Measurements from ENCODE around the gene CDH15.

CDH15 gene

GRCh38 chr16:89135971-89136765 lies 35.4 kb upstream of the CDH15 start:
- Mint-ChIP-seq H3K27me3 (no peaks in the 10 kb centered on the region), H3K4me3 (no peak overlapping the region), H3K9me3 (no peaks in the 10 kb centered on the region), H3K36me3 (ENCODE audit: insufficient read depth) (peaks cover 18% of the 10 kb centered on the region), H3K4me1 (peaks cover 5% of the 10 kb centered on the region), H3K27ac (ENCODE audit: low read depth) (peak overlapping the region; percentile 46)
- ATAC-seq (replicated peaks; ENCODE audit: extremely low read depth, poor library complexity, severe bottlenecking): no peak
- DNase-seq (ENCODE audit: low spot score in 2 of 2): no peak

GRCh38 chr16:89136931-89137330 lies 34.6 kb upstream of the CDH15 start:
- no peak for ATAC-seq (replicated peaks; ENCODE audit: extremely low read depth, poor library complexity, severe bottlenecking)
- no peak overlapping the region for H3K4me3 Mint-ChIP-seq
- H3K9me3 Mint-ChIP-seq: no peaks in the 10 kb centered on the region
- no peak overlapping the region for H3K27ac Mint-ChIP-seq (ENCODE audit: low read depth)
- H3K27me3 Mint-ChIP-seq: no peaks in the 10 kb centered on the region
- no peaks in the 10 kb centered on the region for H3K4me1 Mint-ChIP-seq
- DNase-seq (ENCODE audit: low spot score in 2 of 2): no peak
- H3K36me3 Mint-ChIP-seq (ENCODE audit: insufficient read depth): peaks cover 19% of the 10 kb centered on the region

- Mint-ChIP-seq H3K27ac (ENCODE audit: low read depth) (no peak overlapping the region), H3K4me3 (no peak overlapping the region), H3K27me3 (no peaks in the 10 kb centered on the region), H3K9me3 (no peaks in the 10 kb centered on the region), H3K36me3 (ENCODE audit: insufficient read depth) (peaks cover 19% of the 10 kb centered on the region), H3K4me1 (no peaks in the 10 kb centered on the region)
- DNase-seq (ENCODE audit: low spot score in 2 of 2): no peak
- no peak for ATAC-seq (replicated peaks; ENCODE audit: extremely low read depth, poor library complexity, severe bottlenecking)
Observed at GRCh38 chr16:89137666-89138512, 33.7 kb upstream of the CDH15 start.

- Mint-ChIP-seq H3K27me3 (no peaks in the 10 kb centered on the region), H3K4me3 (no peak overlapping the region), H3K27ac (ENCODE audit: low read depth) (no peak overlapping the region), H3K4me1 (no peaks in the 10 kb centered on the region), H3K9me3 (no peaks in the 10 kb centered on the region), H3K36me3 (ENCODE audit: insufficient read depth) (peaks cover 18% of the 10 kb centered on the region)
- DNase-seq (ENCODE audit: low spot score in 2 of 2): no peak
- no peak for ATAC-seq (replicated peaks; ENCODE audit: extremely low read depth, poor library complexity, severe bottlenecking)
Observed at GRCh38 chr16:89138513-89138795, 33.1 kb upstream of the CDH15 start.

GRCh38 chr16:89138843-89139520 lies 32.6 kb upstream of the CDH15 start:
- no peaks in the 10 kb centered on the region for H3K9me3 Mint-ChIP-seq
- H3K36me3 Mint-ChIP-seq (ENCODE audit: insufficient read depth): peaks cover 17% of the 10 kb centered on the region
- no peaks in the 10 kb centered on the region for H3K27me3 Mint-ChIP-seq
- H3K27ac Mint-ChIP-seq (ENCODE audit: low read depth): peak overlapping the region; percentile 35
- no peak overlapping the region for H3K4me3 Mint-ChIP-seq
- no peaks in the 10 kb centered on the region for H3K4me1 Mint-ChIP-seq
- no peak for DNase-seq (ENCODE audit: low spot score in 2 of 2)
- ATAC-seq (replicated peaks; ENCODE audit: extremely low read depth, poor library complexity, severe bottlenecking): no peak

GRCh38 chr16:89139907-89140361 lies 31.6 kb upstream of the CDH15 start:
- ATAC-seq (replicated peaks; ENCODE audit: extremely low read depth, poor library complexity, severe bottlenecking) (no peak), DNase-seq (ENCODE audit: low spot score in 2 of 2) (no peak)
- no peaks in the 10 kb centered on the region for H3K4me1 Mint-ChIP-seq
- no peak overlapping the region for H3K4me3 Mint-ChIP-seq
- H3K9me3 Mint-ChIP-seq: no peaks in the 10 kb centered on the region
- no peak overlapping the region for H3K27ac Mint-ChIP-seq (ENCODE audit: low read depth)
- no peaks in the 10 kb centered on the region for H3K27me3 Mint-ChIP-seq
- peaks cover 11% of the 10 kb centered on the region for H3K36me3 Mint-ChIP-seq (ENCODE audit: insufficient read depth)

- H3K36me3 Mint-ChIP-seq (ENCODE audit: insufficient read depth): peaks cover 10% of the 10 kb centered on the region
- ATAC-seq (replicated peaks; ENCODE audit: extremely low read depth, poor library complexity, severe bottlenecking): no peak
- no peak overlapping the region for H3K4me3 Mint-ChIP-seq
- H3K27ac Mint-ChIP-seq (ENCODE audit: low read depth): no peak overlapping the region
- DNase-seq (ENCODE audit: low spot score in 2 of 2): no peak
- no peaks in the 10 kb centered on the region for H3K9me3 Mint-ChIP-seq
- H3K4me1 Mint-ChIP-seq: no peaks in the 10 kb centered on the region
- H3K27me3 Mint-ChIP-seq: no peaks in the 10 kb centered on the region
Observed at GRCh38 chr16:89140401-89140800, 31.1 kb upstream of the CDH15 start.

- Mint-ChIP-seq H3K4me1 (no peaks in the 10 kb centered on the region), H3K9me3 (no peaks in the 10 kb centered on the region), H3K4me3 (no peak overlapping the region), H3K36me3 (ENCODE audit: insufficient read depth) (peaks cover 8% of the 10 kb centered on the region), H3K27me3 (no peaks in the 10 kb centered on the region), H3K27ac (ENCODE audit: low read depth) (no peak overlapping the region)
- DNase-seq (ENCODE audit: low spot score in 2 of 2): no peak
- no peak for ATAC-seq (replicated peaks; ENCODE audit: extremely low read depth, poor library complexity, severe bottlenecking)
Observed at GRCh38 chr16:89140981-89141883, 30.3 kb upstream of the CDH15 start.

GRCh38 chr16:89141884-89142267 lies 29.7 kb upstream of the CDH15 start:
- no peak overlapping the region for H3K27ac Mint-ChIP-seq (ENCODE audit: low read depth)
- no peaks in the 10 kb centered on the region for H3K9me3 Mint-ChIP-seq
- ATAC-seq (replicated peaks; ENCODE audit: extremely low read depth, poor library complexity, severe bottlenecking): no peak
- H3K27me3 Mint-ChIP-seq: no peaks in the 10 kb centered on the region
- no peaks in the 10 kb centered on the region for H3K4me1 Mint-ChIP-seq
- peaks cover 11% of the 10 kb centered on the region for H3K36me3 Mint-ChIP-seq (ENCODE audit: insufficient read depth)
- DNase-seq (ENCODE audit: low spot score in 2 of 2): no peak
- no peak overlapping the region for H3K4me3 Mint-ChIP-seq

- Mint-ChIP-seq H3K9me3 (no peaks in the 10 kb centered on the region), H3K27me3 (no peaks in the 10 kb centered on the region), H3K36me3 (ENCODE audit: insufficient read depth) (peaks cover 11% of the 10 kb centered on the region), H3K27ac (ENCODE audit: low read depth) (no peak overlapping the region), H3K4me3 (no peak overlapping the region), H3K4me1 (no peaks in the 10 kb centered on the region)
- ATAC-seq (replicated peaks; ENCODE audit: extremely low read depth, poor library complexity, severe bottlenecking): no peak
- DNase-seq (ENCODE audit: low spot score in 2 of 2): no peak
Observed at GRCh38 chr16:89142474-89143195, 28.9 kb upstream of the CDH15 start.

GRCh38 chr16:89143201-89143741 lies 28.3 kb upstream of the CDH15 start:
- H3K27ac Mint-ChIP-seq (ENCODE audit: low read depth): no peak overlapping the region
- no peak overlapping the region for H3K4me3 Mint-ChIP-seq
- no peaks in the 10 kb centered on the region for H3K27me3 Mint-ChIP-seq
- H3K36me3 Mint-ChIP-seq (ENCODE audit: insufficient read depth): peaks cover 12% of the 10 kb centered on the region
- no peaks in the 10 kb centered on the region for H3K4me1 Mint-ChIP-seq
- H3K9me3 Mint-ChIP-seq: no peaks in the 10 kb centered on the region
- ATAC-seq (replicated peaks; ENCODE audit: extremely low read depth, poor library complexity, severe bottlenecking) (no peak), DNase-seq (ENCODE audit: low spot score in 2 of 2) (no peak)
